ENCODE results near the gene KLK2. TPM values are rescaled to one million over a fixed set of nuclear protein-coding genes. Genes with fewer than 3 reads are reported as not detected.

Gene KLK2
- total and polyA plus RNA-seq, 2 of the 4 experiments (the other 2 are of a cell fraction) = not detected

DNA sequence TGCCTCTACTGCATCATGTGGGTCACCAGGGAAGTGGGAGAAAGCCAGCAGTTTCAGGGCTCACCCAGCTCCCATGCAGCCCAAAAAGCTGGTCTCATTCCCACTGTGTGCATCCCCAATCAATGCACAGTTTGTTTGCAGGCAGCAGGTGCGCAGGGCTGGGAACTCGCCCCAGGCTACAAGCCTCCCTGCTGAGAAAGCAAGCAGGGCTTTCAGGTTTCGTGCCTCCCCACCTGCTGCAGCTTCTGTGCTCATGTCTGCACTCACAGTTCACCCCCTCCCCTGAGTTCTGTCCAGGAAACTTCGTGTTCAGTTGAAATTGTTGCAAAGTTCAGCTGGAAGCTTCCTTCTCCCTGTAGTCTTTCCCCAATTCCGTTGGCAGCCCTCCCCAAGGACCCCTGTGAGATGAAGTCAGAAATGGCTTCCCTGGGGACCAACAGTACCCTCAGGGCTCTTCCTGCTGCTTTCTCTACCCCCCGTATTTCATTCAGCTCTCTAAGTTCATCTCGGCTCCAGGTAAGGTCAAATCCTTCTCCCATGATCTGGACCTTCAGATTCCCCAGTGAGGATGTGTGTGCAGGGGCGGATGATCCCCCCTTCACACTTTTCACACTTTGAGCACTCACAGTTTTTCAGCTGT lies 28.8 kb upstream of the KLK2 start:
- no TSS peak for BruUV-seq (replicated peaks)
- Histone ChIP-seq H2AK5ac (ENCODE audit: low read depth, low read length) (no peak overlapping the region), H3K9ac (ENCODE audit: low read depth, low read length) (no peak overlapping the region), H3K56ac (ENCODE audit: extremely low read depth, insufficient read depth, low read length) (no peak overlapping the region), H3K9me1 (ENCODE audit: insufficient read depth, low read length) (no peaks in the 10 kb centered on the region), H3K14ac (replicated peaks; ENCODE audit: low read depth, low read length) (no peak overlapping the region), H3K27ac (ENCODE audit: insufficient read depth, low read length) (no peak overlapping the region), H2BK120ac (ENCODE audit: low read depth, low read length) (no peak overlapping the region), H4K20me1 (ENCODE audit: insufficient read depth, low read length) (no peaks in the 10 kb centered on the region), H3K27me3 (ENCODE audit: control insufficient read depth, insufficient read depth, low read length) (no peaks in the 10 kb centered on the region; the same call in 1 of the 2 replicates), H3K36me3 (ENCODE audit: control insufficient read depth, insufficient read depth, low read length) (no peaks in the 10 kb centered on the region), H2AFZ (replicated peaks; ENCODE audit: low read length, poor library complexity) (no peak overlapping the region), H3K4me2 (ENCODE audit: low read depth, low read length) (no peak overlapping the region), H3K18ac (ENCODE audit: low read depth, low read length) (no peak overlapping the region), H3K79me1 (ENCODE audit: low read depth in 1 of 2, low read length in 2 of 2) (no peaks in the 10 kb centered on the region), H3K23ac (ENCODE audit: low read depth, low read length) (no peak overlapping the region), H4K5ac (ENCODE audit: low read depth, low read length) (no peak overlapping the region), H3K4me1 (ENCODE audit: control insufficient read depth, insufficient read depth, low read length) (no peaks in the 10 kb centered on the region), H2BK5ac (ENCODE audit: low read depth, low read length, poor library complexity, severe bottlenecking) (no peak overlapping the region), H4K91ac (ENCODE audit: insufficient read depth, low read depth, low read length) (no peak overlapping the region), H2BK15ac (ENCODE audit: low read depth, low read length) (no peak overlapping the region), H4K8ac (ENCODE audit: low read depth in 2 of 2, low read length in 2 of 2) (no peak overlapping the region), H2BK20ac (ENCODE audit: low read depth, low read length) (no peak overlapping the region), H3K9me3 (ENCODE audit: control insufficient read depth, insufficient read depth, low read length) (no peaks in the 10 kb centered on the region), H3K4ac (ENCODE audit: low read depth, low read length) (no peak overlapping the region), H2AK9ac (replicated peaks; ENCODE audit: low read depth, low read length, poor library complexity) (no peak overlapping the region), H3K4me3 (ENCODE audit: insufficient read depth, low read depth, low read length) (no peak overlapping the region)
- ChIA-PET CTCF (no interaction called here), POLR2A (ENCODE audit: unreplicated experiment) (no interaction called here)
- intact Hi-C loops (cut with micrococcal nuclease) (no loop called here), dilution Hi-C loops (cut with HindIII; ENCODE audit: low sequenced_read_pairs, unreplicated experiment) (no loop called here), in situ Hi-C loops (cut with MboI; ENCODE audit: low sequenced_read_pairs) (no loop called here)
- no peak for ATAC-seq (ENCODE audit: low read depth)
- TF ChIP-seq, protein P1, sequence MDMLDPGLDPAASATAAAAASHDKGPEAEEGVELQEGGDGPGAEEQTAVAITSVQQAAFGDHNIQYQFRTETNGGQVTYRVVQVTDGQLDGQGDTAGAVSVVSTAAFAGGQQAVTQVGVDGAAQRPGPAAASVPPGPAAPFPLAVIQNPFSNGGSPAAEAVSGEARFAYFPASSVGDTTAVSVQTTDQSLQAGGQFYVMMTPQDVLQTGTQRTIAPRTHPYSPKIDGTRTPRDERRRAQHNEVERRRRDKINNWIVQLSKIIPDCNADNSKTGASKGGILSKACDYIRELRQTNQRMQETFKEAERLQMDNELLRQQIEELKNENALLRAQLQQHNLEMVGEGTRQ (IDR thresholded peaks at IDR 0.05; ENCODE audit: low read depth, low read length) = no peak
- TF ChIP-seq NFE2L2 (IDR thresholded peaks at IDR 0.05; ENCODE audit: low read depth, low read length) = no peak
- WGBS, 2 experiments (ENCODE audit: extremely low coverage in 2 of 2, insufficient read length in 1 of 2) = no CpG with 5 or more reads among the region's 8 CpGs
- no peak for DNase-seq
